Activated naive CD8-positive, alpha-beta T cell (primary cell): ENCODE data around the gene PIEZO1.

ENCODE experiments used
- H3K27ac Mint-ChIP-seq: one replicate; pipeline ENCODE4 v1.8.0; 2021; ENCODE audit warnings: mixed read lengths
- H3K27me3 Mint-ChIP-seq: one replicate; pipeline ENCODE4 v1.8.0; 2021; ENCODE audit warnings: mixed read lengths
- H3K36me3 Mint-ChIP-seq: one replicate; pipeline ENCODE4 v1.8.0; 2021; ENCODE audit warnings: mixed read lengths
- H3K4me1 Mint-ChIP-seq: one replicate; pipeline ENCODE4 v1.8.0; 2021; ENCODE audit warnings: low read depth, mixed read lengths
- H3K4me3 Mint-ChIP-seq: one replicate; pipeline ENCODE4 v1.8.0; 2021; ENCODE audit warnings: mild to moderate bottlenecking, mixed read lengths
- H3K9me3 Mint-ChIP-seq: one replicate; pipeline ENCODE4 v1.8.0; 2021; ENCODE audit warnings: low read depth, mixed read lengths

Gene PIEZO1

DNA sequence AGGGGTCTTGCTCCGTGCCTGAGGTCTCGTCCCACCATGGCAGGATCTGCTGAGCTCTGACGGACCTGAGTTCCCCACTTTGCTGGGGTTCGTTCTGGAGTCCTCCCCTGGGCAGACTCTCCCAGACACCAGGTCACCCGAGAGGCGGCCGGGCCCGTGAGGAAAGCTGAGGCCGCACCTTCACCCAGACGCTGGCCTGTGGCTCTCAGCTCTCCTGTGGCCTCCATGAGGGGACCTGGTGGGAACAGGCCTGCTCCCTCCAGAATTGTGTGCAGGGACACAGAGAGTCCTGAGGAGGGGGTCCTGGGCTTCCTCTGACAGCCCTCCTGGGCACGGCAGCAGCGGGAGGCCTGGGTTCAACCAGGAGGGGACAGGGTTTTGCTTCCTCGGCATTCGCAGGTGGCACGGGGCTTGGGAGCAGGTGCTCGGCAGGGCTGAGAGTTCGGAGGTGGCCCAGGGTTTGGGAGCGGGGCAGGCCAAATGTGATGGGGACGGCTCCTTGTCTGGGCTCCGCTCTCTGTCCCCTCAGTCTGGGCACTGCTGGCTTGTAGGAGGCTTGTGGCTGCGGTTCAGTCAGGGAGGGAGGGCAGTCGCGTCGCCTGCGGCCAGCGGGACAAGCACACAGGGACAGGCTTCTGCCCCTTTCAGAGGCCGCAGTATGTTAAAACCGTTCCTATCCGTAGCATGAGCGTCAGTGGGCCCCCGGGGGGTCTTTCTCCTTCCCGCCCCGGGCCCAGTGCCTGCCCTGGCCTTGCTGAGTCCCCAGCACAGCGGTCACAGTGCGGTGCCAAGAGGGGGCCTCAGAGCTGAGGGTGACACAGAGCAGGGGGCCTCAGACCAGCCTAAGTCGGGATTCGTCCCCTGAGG lies 90.6 kb downstream of the PIEZO1 start:
- H3K36me3 Mint-ChIP-seq = no peaks in the 10 kb centered on the region
- no peak overlapping the region for H3K4me3 Mint-ChIP-seq
- H3K9me3 Mint-ChIP-seq = no peaks in the 10 kb centered on the region
- H3K27ac Mint-ChIP-seq = peak overlapping the region; percentile 61
- H3K27me3 Mint-ChIP-seq = no peaks in the 10 kb centered on the region
- H3K4me1 Mint-ChIP-seq = peaks cover 45% of the 10 kb centered on the region

DNA sequence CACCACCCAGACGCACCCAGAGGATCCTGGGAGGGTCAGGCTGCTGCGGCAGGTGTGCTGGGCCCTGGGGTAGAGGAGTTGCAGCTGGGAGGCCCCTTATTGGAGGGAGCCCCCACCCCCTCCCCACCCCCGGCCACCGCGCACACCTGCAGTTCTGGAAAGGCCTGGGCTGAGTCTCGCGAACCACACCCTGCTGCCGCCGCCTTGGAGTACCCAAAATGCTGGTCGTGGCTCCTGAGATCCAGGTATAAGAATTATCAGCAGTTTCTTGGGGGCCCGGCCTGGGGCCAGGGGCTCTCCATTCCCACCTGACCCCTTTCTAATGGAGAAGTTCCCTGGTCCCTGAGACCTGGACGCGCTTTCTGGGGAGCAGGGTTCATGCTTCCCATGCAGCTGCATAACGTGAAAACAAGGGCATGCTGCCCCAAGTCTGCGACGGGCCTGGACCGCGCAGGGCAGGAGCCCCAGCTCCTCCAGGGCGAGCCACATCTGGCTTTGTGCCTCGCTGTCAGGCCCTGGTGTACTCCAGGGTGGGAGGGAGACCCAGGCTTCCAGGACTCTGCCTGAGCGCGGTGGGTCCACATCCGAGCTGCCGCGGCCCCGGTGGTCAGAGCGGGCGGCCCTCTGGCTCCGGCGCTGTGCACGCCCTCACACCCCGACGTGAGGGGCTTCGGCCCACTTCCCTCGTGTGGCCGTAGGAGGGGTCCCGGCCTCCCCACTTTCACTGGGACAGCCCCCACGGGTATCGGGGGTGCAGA lies 91.4 kb downstream of the PIEZO1 start:
- Mint-ChIP-seq H3K9me3 (no peaks in the 10 kb centered on the region), H3K27me3 (no peaks in the 10 kb centered on the region), H3K4me1 (peaks cover 45% of the 10 kb centered on the region), H3K4me3 (no peak overlapping the region), H3K36me3 (no peaks in the 10 kb centered on the region), H3K27ac (peak overlapping the region; percentile 28)

DNA sequence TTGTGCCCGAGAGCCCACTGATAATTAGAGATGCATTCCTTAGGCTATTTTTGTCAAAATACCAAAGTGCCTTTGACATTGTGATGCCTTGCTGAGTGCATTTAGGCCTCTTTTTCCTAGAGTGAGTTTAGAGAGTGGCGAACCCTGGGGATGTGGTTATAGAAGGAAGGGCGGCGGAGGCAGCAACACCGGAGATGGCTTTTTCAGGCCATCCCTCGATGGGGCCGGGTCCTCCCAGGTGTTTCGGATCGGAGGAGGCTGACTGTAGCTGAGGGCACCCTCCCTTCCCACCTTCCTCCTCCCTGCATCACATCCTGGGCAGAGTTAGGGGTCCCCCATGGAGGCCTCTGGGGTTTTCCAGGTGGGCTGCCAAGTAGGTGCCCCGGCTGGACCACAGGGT lies 92.2 kb downstream of the PIEZO1 start:
- Mint-ChIP-seq H3K9me3 (no peaks in the 10 kb centered on the region), H3K4me1 (peaks cover 40% of the 10 kb centered on the region), H3K27me3 (no peaks in the 10 kb centered on the region), H3K36me3 (no peaks in the 10 kb centered on the region), H3K4me3 (peak overlapping the region; percentile 38), H3K27ac (peak overlapping the region; percentile 61)

DNA sequence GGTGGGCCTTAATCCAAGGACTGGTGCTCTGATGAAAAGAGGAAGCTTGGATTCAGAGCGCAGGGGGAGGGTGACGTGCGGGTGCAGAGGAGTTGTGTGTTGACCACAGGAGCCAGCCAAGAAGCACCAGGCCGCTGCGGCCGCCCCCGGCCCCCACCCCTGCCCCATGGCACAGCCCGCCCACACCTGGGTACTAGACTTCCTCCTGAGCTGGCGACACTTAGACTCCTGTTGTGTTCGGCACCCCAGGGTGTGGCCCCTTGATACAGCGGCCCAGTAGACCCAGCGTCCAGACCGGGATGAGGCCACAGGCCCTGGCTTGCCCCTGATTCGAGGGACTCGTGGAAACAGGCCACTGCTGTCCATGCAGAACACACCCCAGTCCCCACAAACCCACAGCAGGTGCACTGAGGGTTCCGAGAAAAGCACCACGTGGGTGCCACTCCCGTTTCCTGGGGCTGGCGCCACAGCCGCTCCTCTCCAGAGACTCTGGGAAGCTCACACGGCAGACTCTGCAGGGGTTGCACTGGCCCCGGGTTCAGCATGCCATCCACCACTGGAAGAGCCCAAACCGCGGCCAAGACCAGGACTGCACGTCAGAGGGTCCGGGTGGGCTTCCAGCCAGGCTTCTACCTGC lies 93.0 kb downstream of the PIEZO1 start:
- Mint-ChIP-seq H3K36me3 (no peaks in the 10 kb centered on the region), H3K27me3 (no peaks in the 10 kb centered on the region), H3K4me1 (peaks cover 36% of the 10 kb centered on the region), H3K4me3 (peak overlapping the region; percentile 51), H3K27ac (peak overlapping the region; percentile 58), H3K9me3 (no peaks in the 10 kb centered on the region)

DNA sequence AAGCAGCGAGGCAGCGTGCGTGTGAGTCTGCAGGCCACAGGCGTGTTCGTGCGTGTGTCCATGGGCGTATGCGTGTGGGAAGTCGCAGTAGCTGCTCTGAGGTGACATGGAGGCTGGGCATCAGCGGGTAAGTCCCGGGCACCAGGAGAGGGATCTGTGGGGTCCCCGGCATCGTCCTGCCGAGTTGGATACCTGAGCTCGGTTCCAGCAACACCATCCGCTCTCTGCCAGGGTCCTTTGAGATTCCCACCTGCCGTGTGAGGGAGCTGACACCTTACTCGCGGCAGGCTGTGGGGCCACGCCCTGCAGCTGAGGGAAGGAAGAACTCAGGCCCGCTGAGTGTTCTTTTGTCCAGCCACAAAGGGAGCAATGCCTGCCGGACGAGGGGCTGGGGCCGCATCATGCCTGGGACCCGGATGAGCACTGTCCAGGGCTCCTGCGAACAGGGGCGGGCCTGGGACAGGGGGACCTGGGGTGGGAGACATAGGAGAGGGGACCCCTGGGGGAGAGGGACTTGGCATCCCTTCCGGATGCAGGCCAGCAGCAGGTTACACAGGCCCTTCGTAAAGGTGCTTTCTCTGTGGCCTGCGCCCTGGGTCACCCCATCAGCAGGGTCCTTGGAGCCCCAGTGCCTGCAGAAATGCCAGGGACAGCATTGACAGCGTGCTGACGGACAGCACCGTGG lies 93.7 kb downstream of the PIEZO1 start:
- no peaks in the 10 kb centered on the region for H3K27me3 Mint-ChIP-seq
- no peaks in the 10 kb centered on the region for H3K9me3 Mint-ChIP-seq
- H3K4me1 Mint-ChIP-seq = peaks cover 36% of the 10 kb centered on the region
- H3K36me3 Mint-ChIP-seq = no peaks in the 10 kb centered on the region
- H3K27ac Mint-ChIP-seq = no peak overlapping the region
- peak overlapping the region; percentile 20 for H3K4me3 Mint-ChIP-seq

DNA sequence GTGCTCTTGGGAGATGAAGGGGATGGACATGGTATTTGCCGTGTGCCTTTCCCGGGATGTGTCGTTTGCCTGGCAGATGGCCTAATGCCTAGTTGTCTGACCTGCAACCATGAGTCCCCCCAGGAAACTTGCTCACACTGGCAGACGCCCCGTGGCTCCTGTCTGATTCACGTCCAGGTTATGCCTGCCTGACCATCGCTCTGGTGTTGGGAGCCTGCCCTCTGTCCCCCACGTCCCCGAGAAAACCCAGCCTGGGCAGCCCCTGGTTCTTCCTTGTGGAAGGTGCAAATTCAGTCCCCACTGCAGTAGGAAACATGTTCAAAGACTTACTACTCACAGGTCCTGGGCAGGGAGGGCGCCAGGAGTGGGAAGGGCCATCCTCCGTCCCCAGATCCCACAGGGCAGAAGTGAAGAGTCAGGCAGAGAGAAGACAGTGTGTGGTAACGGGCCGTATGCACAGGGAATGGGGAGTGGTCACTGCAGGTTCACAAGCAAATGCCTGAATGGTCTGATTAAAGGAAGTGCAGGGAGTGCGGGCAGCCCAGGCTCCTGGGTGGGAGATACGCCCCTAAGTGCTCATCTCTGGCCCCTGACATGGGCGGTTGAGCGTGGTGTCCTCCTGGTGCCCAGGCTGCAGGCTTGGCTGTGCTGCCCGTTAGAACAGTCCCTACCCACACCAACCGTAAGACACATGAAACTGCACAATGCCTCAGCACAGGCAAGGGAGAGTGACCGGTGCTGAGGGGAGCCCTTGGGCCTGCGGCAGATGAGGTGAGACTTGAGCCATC lies 94.5 kb downstream of the PIEZO1 start:
- H3K27me3 Mint-ChIP-seq = no peaks in the 10 kb centered on the region
- no peaks in the 10 kb centered on the region for H3K36me3 Mint-ChIP-seq
- H3K27ac Mint-ChIP-seq = no peak overlapping the region
- H3K4me3 Mint-ChIP-seq = peak overlapping the region; percentile 20
- no peaks in the 10 kb centered on the region for H3K9me3 Mint-ChIP-seq
- H3K4me1 Mint-ChIP-seq = peaks cover 36% of the 10 kb centered on the region

DNA sequence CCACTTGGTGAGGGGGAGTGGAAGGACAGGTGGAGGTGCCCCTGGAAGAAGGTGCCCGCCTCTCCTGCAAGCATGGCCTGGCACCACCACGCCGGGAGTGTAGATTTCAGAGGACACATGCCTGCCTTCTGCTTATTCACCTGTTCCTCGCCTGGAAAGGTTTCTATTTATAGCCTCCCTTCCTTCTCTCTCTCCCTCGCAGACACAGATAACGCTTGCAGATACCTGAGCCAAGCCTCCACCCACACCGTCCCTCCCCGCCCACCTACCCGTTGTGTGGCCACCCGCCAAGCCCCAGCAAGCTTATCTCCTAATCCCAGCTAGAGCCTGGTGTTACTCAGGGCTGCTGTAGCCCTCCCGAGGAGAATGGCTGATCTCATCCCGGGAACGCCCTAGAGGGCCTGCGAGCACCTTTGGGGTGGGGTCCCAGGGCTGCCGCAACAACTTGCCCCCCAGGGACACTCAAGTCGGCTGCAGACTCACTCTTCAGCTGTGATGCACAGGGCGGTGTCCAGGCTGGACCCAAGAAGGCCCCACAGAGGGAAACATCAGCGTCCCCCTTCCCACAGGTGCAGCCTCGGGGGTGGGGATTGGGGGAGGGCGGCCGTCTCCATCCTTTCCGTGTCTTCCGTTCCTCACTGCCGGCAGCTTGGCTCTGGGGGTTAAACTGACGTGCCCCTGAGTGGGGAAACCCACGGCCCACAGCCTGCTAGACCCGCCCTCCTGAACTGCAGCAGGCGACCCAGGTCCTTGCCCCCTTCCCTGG lies 96.8 kb downstream of the PIEZO1 start:
- Mint-ChIP-seq H3K27ac (no peak overlapping the region), H3K9me3 (no peaks in the 10 kb centered on the region), H3K4me3 (no peak overlapping the region), H3K36me3 (no peaks in the 10 kb centered on the region), H3K4me1 (peaks cover 51% of the 10 kb centered on the region), H3K27me3 (no peaks in the 10 kb centered on the region)

DNA sequence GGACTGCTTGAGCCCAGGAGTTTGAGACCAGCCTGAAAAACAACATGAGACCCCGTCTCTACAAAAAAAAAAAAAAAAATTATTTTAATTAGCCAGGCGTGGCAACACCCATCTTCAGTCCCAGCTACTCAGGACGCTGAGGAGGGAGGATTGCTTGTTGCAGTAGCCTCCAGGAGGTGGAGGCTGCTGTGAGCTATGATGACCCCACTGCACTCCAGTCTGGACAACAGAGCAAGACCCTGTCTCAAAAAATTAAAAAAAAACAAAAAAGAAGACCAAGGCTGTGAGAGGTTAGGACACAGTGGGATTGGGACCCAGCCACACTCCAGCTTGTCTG lies 97.4 kb downstream of the PIEZO1 start:
- no peak overlapping the region for H3K4me3 Mint-ChIP-seq
- H3K9me3 Mint-ChIP-seq = no peaks in the 10 kb centered on the region

DNA sequence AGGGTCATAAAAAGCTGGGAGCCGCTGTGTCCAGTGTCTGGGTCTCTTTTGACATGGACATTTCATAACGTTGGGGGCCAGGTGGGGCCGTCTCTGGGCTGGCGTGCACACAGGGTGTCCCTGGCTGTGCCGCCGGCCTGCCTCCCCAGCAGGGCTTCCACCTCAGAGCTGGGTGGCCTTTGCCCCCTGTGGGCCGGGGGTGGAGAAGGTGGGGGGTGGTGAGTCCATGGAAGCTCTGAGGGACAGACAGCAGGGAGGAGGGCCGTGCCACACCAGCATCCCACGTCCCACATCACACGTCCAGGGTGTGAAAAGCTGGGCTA lies 97.8 kb downstream of the PIEZO1 start:
- peak overlapping the region; percentile 17 for H3K4me3 Mint-ChIP-seq
- no peaks in the 10 kb centered on the region for H3K36me3 Mint-ChIP-seq
- H3K4me1 Mint-ChIP-seq = peaks cover 48% of the 10 kb centered on the region
- no peaks in the 10 kb centered on the region for H3K27me3 Mint-ChIP-seq
- no peak overlapping the region for H3K27ac Mint-ChIP-seq
- no peaks in the 10 kb centered on the region for H3K9me3 Mint-ChIP-seq

More for the DNA sequence above, 97.4 kb downstream of the PIEZO1 start:
- Mint-ChIP-seq H3K27ac (no peak overlapping the region), H3K27me3 (no peaks in the 10 kb centered on the region), H3K36me3 (no peaks in the 10 kb centered on the region), H3K4me1 (peaks cover 48% of the 10 kb centered on the region)

DNA sequence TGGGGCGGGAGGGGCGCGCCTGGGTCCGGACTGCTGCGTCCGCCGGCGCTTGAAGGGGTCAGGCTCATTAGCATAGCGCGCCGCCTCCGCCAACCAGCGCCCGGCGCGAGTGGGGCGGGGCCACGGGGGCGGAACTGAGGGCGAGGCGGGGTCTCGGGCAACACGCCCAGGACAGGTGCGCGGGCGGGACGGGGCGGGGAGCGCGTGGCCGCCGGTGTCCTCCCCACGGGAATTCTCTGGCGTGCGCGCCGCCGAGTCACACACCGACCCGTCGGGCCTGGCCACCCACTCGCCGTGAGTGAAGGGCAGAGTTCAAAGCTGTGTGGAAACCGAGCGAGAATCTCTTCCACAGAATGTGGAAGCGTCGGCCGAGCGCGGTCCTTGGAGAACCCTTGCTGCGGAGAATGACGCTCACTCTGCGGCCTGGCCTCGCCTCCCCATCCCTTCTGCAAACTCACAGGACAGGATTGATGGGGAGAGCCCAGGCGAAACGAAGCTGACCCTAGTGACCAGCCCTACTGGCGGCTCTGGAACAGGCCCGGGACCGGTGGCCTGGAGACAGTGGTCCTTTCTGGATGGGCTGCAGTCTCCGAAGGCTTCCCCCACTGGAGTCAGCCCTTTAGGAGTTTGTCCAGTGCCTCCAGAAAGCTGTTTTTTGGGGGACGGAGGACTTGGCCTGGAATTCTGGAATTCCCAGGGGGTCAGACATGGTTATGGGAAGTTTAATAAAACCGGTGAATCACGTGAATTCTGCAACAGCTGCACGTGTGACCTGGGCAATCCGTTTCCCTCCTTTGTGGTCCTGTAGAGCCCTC lies 98.4 kb downstream of the PIEZO1 start, which contains the start of gene SNAI3:
Gene SNAI3, minus strand, starts transcription at position 69 of the 815 bp plus-strand sequence. CDS start 101 bp downstream, outside the sequence.
- Mint-ChIP-seq H3K4me3 (peak within 1 kb of the TSS; percentile 75), H3K36me3 (no peaks in the 10 kb centered on the region), H3K27me3 (no peaks in the 10 kb centered on the region), H3K9me3 (no peaks in the 10 kb centered on the region), H3K27ac (peak within 1 kb of the TSS; percentile 28), H3K4me1 (peaks cover 49% of the 10 kb centered on the region)

DNA sequence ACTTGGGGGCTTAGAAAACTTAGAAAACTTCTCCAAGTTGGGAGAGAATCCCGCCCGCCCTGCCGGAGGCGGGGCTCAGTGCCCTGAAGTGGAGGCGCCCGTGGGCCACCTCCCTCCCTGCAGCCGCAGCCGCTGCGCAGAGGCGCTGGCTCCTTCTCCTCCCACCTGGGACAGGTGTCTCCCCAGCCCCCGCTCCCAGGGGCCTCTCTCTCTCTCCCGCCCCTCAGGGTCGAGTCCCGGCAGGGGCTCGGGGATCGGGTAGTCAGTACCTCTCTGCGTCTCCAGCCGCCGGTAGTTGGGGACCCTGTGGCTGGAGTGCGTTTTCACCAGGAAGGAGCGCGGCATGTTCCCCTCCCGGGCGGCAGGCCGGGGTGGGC lies 99.0 kb downstream of the PIEZO1 start:
- H3K27me3 Mint-ChIP-seq = no peaks in the 10 kb centered on the region
- peaks cover 51% of the 10 kb centered on the region for H3K4me1 Mint-ChIP-seq
- no peaks in the 10 kb centered on the region for H3K9me3 Mint-ChIP-seq
- H3K27ac Mint-ChIP-seq = no peak overlapping the region
- peak overlapping the region; percentile 75 for H3K4me3 Mint-ChIP-seq
- H3K36me3 Mint-ChIP-seq = no peaks in the 10 kb centered on the region

DNA sequence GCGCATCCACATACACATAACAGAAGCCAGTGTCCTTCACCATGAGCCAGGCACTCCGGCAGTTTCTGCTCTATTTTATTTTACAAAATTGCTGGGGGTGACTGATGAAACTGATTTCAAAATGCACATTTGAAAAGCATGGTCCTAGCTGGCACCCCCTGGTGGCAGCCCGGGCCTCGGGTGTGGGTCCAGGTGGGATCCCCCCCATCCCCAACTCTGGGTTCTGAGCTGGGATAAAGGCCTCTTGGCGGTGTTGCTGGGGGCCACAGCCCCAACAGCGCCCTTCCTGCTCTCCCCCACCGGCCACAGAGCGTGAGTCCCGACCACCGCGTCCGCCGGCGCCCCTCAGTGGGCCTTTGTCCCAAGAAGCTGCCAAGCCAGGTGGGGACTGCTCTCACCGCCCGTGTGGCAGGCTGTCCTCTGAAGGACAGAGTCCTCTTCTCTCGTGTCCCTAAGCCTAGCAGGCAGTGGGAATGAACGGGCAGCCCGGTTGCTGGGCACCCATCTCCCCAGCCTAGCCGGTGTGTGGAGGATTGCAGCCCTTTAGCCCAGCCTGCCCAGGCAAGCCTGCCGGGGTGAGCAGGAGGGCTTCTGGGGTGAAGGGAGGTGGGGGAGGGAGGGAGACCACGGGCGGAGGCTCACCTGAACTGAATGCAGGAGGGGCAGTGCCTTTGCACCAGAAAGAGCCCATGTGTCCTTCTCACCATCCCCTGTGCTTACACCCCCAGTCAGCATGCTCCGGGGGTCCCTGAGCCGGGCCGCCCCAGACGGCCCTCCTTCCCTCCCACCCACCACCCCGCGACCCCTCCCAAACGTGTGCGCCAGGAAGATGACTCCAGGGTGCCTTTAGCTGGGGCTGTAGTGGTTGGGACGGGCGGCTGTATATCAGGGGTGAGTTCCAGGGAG lies 99.6 kb downstream of the PIEZO1 start:
- H3K27me3 Mint-ChIP-seq = no peaks in the 10 kb centered on the region
- H3K4me3 Mint-ChIP-seq = peak overlapping the region; percentile 75
- H3K36me3 Mint-ChIP-seq = no peaks in the 10 kb centered on the region
- H3K9me3 Mint-ChIP-seq = no peaks in the 10 kb centered on the region
- H3K27ac Mint-ChIP-seq = peak overlapping the region; percentile 28
- H3K4me1 Mint-ChIP-seq = peaks cover 47% of the 10 kb centered on the region
